Renal pelvis (tissue), 4 donors: ENCODE measurements around the gene RPS6KA1. TPM values are rescaled to one million over a fixed set of nuclear protein-coding genes. Genes with fewer than 3 reads are reported as not detected.
A peak's percentile ranks its signal among the peaks of the same experiment; 100 is the strongest.

Experiments used
- DNase-seq: peaks from one replicate; pipeline ENCODE4 v3.0.0-alpha.2; 2013
- polyA plus RNA-seq, 3 donors: library from polyadenylated mRNA; unstranded; fragments of 120-200 nt; gene quantifications; one replicate each; pipeline ENCODE4 v1.2.1, GENCODE V29; 2013; ENCODE audit not compliant: insufficient read length in 3 of 3

The RPS6KA1 gene
- polyA plus RNA-seq, 3 donors: 21.2 to 24.5 (median 22.2) TPM

DNA sequence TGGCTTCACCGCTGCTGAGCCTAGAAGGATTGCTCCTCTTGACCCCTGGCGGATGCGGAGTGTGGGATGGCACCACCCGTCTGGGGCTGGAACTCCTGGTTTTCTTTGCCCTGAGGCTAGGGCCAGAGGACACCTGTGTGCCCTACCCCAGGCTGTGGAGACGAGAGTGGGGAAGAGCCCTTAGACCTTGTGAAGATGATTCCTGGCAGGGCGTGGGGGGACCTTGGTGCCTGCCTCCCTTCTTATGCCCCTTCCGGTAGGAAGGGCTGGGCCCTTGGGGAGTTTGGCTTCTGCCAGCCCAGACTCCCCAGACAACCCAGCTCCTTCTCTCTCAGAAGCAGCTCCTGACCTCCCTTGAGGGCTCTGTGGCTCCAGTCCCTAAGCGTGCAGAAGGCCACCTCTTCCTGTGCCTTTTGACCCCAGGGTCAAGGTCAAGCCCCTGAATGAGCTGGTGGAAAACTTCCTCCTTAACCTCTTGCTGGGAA lies 891 bp downstream of the RPS6KA1 start:
- no peak for DNase-seq

- peak; percentile 52 for DNase-seq
Measured at GRCh38 chr1:26530895-26531598, 1.5 kb downstream of the RPS6KA1 start.

DNA sequence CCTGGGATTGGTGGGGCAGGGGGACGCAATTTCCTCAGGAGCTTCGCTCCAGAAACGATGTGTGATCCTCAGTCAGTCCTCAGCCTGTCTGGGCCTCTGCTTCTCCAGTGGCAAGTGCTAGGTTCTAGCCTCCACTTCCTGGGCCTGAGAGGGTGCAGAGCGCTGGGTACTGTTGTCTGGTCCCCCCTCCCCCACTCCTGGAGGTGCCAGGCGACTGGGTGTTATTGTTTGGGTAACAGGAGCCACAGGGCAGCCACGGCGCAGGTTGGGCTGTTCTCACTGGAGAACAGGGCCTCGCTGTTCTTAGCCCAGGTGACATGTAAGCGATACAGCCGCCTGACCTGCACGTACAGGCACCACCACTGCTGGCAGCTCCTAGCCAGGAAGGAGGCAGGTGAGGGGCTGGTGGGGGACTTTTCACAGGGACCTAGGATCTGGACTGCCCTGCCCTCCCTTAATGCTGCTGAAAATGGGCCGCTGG lies 2.1 kb downstream of the RPS6KA1 start:
- DNase-seq: no peak

GRCh38 chr1:26533951-26534509 lies 4.5 kb downstream of the RPS6KA1 start:
- DNase-seq: no peak

DNA sequence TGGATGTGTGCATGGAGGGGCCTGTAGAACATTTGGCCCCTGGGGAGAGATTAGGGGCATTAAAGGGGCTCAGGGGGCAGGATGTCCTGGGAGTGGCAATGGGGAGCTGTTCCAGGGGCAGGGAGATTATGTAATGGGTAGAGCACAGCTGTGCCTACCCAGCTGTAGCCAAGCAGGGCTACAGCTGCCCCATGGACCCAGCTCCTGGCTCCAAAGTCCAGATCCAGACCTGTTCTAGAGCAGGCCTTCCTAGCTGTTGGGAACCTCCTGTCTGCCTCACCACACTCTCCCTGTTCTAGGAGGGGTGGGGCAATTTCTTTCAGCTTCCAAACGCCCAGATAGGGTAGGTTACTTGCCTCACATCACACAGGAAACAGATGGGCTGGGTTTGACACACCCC lies 5.6 kb downstream of the RPS6KA1 start:
- DNase-seq: no peak

- DNase-seq: no peak
Measured at GRCh38 chr1:26536081-26536480, 6.5 kb downstream of the RPS6KA1 start.

GRCh38 chr1:26536521-26536920 lies 7.0 kb downstream of the RPS6KA1 start:
- no peak for DNase-seq

DNA sequence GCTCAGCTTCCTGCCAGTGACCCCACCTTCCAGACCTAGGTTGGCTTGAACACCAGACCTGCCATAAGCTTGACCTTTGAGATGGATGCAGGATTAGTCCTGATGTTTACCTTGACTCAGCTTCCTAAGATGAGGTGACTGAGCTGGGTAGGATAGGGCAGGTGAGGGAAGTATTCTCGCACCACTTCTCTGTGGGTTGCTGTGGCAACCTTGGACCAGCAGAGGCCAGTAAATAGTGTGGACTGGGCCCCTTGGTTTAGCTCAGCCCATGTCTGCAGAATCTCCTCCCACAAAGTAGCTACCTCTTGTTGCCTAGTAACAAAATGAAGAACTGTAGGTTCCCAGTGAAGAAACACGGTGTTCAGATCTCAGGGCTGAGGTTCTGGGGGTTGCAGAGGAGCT lies 8.4 kb downstream of the RPS6KA1 start:
- DNase-seq: no peak

DNA sequence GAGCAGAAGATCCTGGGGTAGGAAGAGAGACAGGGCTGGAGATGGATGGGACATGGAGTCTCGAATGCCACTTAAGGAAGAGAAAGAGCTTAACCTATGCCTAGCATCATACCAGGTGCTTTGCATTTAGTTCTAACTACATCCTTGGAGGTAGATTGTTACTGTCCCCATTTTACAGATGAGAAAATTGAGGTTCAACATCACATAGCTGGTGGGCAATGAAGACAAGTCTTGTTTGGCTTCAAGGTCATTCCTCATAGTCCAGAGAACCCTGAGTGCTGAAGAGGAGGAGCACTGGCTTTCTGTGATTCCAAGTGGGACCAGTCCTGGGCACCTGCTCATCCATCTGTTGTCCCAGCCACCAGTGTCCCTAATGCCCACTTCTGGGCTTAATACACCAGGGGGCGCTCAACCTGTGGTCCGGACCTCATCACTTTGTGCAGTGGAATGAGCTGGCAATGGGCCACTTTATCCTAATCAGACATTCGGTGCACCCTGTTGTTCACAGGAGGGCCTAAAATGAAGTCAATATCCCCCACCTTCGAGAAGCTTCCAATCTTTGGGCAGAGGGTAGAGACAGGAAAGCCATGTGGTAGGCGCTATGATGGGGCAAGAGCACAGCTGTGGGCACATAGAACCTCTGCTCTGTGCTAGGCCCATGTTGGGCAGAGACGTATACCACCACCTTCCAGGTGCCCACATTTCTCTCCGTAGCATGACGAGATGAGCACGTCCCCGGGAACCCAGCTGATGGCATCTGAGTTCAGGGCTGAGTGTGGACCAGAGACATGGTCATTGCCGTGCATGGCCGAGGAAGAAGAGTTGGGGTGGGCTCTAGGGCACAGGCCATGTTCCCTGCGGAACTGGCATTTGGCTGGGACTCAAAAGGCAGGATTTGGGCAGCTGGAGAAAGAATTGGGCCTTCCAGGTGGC lies 9.2 kb downstream of the RPS6KA1 start:
- no peak for DNase-seq

DNA sequence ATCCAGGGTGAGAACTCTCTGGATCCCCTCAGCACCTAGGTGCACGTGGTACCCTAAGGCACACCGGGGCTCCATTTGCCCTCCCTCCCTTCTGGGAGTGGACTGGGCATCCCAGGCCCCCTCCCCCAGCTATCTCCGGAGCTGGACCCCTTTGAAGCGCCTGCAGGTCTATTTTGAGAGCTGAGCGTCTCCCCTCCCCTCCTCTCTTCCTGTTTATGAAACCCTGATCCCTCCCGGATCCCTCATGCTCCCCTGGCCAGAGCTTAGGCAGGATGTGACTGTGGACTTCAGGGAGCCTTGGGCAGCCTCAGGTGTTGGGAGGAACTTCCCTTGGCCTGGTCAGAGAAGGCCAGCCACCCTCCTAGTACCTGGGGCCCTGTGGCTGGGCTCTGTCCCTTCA lies 10.2 kb downstream of the RPS6KA1 start:
- no peak for DNase-seq

- DNase-seq: no peak
Measured at GRCh38 chr1:26540351-26540750, 10.8 kb downstream of the RPS6KA1 start.

GRCh38 chr1:26541431-26541815 lies 11.9 kb downstream of the RPS6KA1 start:
- no peak for DNase-seq

GRCh38 chr1:26541816-26542711 lies 12.5 kb downstream of the RPS6KA1 start:
- peak; percentile 35 for DNase-seq

DNA sequence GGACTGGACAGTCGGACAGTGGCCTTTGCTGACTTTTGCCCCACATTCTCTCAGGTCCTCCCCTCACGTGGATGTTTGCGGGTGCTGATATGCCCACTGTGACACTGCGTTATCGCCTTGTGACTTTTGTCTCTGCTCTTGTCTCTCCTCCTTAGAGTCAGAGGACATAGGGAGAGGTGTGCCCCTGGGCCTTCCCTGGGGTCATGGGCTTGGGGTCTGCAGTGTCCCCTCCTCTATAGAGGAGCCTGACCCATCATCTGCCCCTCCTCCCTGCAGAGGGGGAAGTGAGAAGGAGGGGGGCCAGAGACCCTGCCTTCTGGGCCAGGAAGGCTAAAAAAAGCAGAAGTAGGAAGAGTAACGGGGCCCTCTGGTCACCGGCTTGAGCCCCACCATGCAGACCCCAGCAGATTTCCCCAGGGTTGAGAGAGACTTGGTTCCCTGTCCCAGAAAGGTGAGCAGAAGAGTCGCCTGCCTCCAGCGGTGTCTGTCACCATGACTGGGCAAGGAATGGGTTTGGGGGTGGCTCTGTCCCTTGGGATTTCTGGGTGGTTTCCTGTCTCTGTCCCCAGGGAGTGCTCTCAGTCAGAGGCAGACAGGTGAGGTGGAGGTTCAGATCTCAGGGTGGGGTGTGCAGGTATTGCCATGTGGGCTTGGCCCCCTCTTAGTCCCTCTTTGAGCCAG lies 13.3 kb downstream of the RPS6KA1 start:
- no peak for DNase-seq

DNA sequence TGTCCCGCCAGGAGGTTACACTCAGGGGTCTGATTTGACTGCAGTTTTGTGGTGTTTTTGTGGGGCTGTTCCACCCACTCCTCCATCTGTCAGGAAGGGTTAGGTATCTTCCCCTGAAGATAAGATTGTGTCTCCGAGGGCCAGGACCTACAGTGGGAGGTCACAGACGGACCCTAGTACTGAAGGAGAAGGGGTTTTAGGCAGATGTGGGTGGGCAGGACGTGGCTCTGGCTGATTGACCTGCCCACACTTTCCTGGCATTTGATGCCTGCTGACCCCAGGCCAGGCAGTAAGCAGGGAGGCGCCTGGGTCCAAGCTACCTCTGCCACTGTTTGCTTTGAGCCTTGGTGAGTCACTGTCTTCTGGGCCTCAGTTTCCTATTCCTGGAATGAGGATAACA lies 13.9 kb downstream of the RPS6KA1 start:
- no peak for DNase-seq

- DNase-seq: no peak
Measured at GRCh38 chr1:26544126-26544525, 14.6 kb downstream of the RPS6KA1 start.

DNA sequence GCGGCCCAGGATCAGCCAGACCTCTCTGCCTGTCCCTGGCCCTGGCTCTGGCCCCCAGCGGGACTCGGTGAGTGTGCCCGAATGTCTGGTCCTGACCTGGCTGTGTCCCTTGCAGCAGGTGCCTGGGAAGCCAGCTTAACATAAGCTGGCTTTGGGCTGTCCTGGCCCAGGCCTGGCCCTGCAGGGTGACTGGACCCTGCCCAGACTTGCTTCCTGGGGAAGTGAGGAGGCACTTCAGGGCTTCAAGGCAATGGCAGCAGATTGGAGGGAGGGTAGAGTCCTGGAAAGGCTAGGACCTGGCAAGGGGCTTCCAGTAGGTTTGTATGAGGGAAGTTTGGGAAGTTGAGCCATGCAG lies 16.4 kb downstream of the RPS6KA1 start:
- DNase-seq: no peak

- DNase-seq: no peak
Measured at GRCh38 chr1:26546375-26546774, 16.8 kb downstream of the RPS6KA1 start.

- DNase-seq: no peak
Measured at GRCh38 chr1:26546819-26547218, 17.3 kb downstream of the RPS6KA1 start.

DNA sequence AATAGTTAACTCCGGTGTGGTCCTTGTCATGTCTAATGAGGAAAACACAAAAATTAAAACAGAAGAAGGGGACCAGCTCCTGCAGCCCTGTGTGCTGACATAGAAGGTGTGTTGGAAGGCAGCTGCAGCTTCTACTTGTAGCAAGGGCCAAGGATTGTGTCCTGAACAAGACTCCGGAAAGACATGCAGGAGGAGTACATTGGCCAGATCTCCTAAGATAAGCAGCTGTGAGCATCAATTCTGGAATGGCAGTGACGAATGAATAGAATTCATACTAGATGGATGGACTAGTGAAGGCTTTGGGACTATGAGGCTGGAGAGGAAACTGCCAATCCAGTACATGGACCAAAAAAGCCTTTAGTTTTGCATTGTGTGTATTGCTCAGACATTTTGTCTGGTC lies 19.3 kb downstream of the RPS6KA1 start:
- DNase-seq: no peak

GRCh38 chr1:26550946-26551345 lies 21.4 kb downstream of the RPS6KA1 start:
- DNase-seq: no peak
